ENCODE measurements around the gene METTL3. TPM values are rescaled to one million over a fixed set of nuclear protein-coding genes. Genes with fewer than 3 reads are reported as not detected.

Gene METTL3
- total and polyA plus RNA-seq, 2 of the 13 experiments (the other 11 are each of a cell fraction or from before 2014, with no cell fraction given): 123 to 130 TPM

DNA sequence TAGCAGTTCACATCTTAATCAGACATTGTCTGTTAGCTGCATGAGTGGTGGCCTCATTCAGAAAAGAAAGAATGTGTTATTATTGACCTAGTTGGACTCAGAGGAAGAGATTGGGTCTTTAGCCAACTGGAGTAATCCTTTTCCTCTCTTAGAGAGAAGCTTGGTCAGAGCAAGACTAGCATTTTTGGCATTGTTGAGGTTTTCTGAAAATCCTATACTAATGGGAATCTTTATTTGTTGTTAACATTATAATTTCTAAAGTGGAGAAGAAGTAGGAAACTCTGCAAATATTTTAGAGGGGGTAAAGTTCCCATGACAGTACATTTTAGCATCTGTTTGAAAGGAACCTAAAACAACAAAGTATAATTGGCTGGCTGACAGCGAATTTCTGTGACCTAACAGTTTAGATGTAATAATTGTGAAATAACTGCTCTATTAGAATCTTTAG, 24.5 kb downstream of the METTL3 start:
- H3K4me3 ChIP-seq (replicated peaks in 1 of 3; ENCODE audit: insufficient read depth in 1 of 3, low read depth in 2 of 3, low read length in 3 of 3): no peak overlapping the region
- H3K9me3 ChIP-seq (ENCODE audit: low read length): no peaks in the 10 kb centered on the region
- no peak for TF ChIP-seq HNRNPL (IDR thresholded peaks at IDR 0.05; ENCODE audit: low read depth, low read length)
- TF ChIP-seq NR3C1 (CRISPR knock-in tag; IDR thresholded peaks at IDR 0.05): no peak
- TF ChIP-seq SMARCE1 (IDR thresholded peaks at IDR 0.05; ENCODE audit: borderline replicate concordance): 0 out of 2 replicates have a peak, but pooled peaks have one; percentile 14
- no peak for TF ChIP-seq MAZ (IDR thresholded peaks at IDR 0.05; ENCODE audit: borderline replicate concordance, low read depth, low read length)
- TF ChIP-seq MAZ (CRISPR knock-in tag; IDR thresholded peaks at IDR 0.05; ENCODE audit: low read depth): no peak
- H3K27ac ChIP-seq (ENCODE audit: extremely low read length, insufficient read depth, low read length): no peak overlapping the region
- ChIA-PET POLR2A (no interaction called here), CTCF (ENCODE audit: low intra/inter-chr PET ratio, low total read pairs) (no interaction called here)
- no peak overlapping the region for H3K4me2 ChIP-seq (ENCODE audit: low read depth, low read length)
- no peaks in the 10 kb centered on the region for H3K4me1 ChIP-seq (ENCODE audit: insufficient read depth, low read length)
- H3K79me2 ChIP-seq (ENCODE audit: insufficient read depth, low read length): peaks cover 21% of the 10 kb centered on the region
- FAIRE-seq: no peak
- in situ Hi-C loops (cut with HindIII; ENCODE audit: extremely low pct_ligation_motif_present, low pct_unique_long_range_greater_than_20kb) (no loop called here), intact Hi-C loops (cut with micrococcal nuclease; ENCODE audit: unreplicated experiment) (no loop called here)
- H3K9ac ChIP-seq (ENCODE audit: insufficient read depth, low read depth, low read length): no peak overlapping the region
- H3K36me3 ChIP-seq (replicated peaks in 1 of 2; ENCODE audit: control insufficient read depth in 1 of 2, insufficient read depth in 2 of 2, low read length in 2 of 2): peaks cover 17 to 69% of the 10 kb centered on the region in 2 experiments
- no peak for ATAC-seq
- no peak for DNase-seq (ENCODE audit: low spot score)
- 96% methylated on average over 1 of the region's 1 CpG for WGBS (ENCODE audit: low lambda C conversion rate)
- no peaks in the 10 kb centered on the region for H3K27me3 ChIP-seq (ENCODE audit: control insufficient read depth in 1 of 2, insufficient read depth in 2 of 2, low read length in 2 of 2)
- no TSS peak for BruUV-seq (replicated peaks)
- H4K20me1 ChIP-seq (ENCODE audit: insufficient read depth, low read length): no peaks in the 10 kb centered on the region
- H2AFZ ChIP-seq (ENCODE audit: low read length): no peak overlapping the region

DNA sequence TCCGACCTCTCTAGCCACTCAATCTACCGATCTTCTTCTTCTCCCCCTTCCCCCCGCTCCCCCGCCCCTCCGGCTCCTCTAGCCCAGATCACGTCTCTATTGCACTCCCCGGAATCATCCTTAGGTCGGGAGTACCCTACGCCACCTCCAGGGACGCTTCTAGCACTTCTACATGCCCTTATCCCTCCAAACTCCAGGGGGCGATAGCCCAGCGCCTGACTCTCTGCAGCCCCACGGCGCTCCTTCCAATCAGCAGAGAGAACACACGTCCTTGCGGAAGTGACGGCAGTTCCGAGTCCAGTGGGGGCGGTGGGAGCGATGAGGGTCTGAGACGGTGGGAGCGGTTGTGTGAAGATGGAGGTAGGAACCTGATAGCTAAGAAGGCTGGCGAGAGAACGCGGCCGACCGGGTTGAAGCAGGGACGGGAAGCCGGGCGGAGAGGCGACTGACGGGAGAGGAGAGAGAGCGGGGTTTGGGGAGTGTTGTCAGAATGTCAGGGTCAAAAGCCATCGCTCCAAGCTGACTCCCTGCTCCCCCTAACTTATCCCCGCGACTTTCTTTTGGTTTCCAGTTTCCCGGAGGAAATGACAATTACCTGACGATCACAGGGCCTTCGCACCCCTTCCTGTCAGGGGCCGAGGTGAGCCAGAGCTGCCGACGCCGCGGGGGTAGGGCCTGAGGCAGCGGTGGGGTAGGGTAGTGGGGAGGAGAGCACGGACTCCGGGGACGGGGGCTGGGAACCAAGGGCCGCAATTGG, 34.0 kb downstream of the METTL3 start, which contains the start of the genes RAB2B and TOX4:
Gene RAB2B (minus strand): TSS at position 35 of the 757 bp plus-strand sequence. CDS start 87 bp downstream, outside the sequence.
Gene TOX4 (plus strand): TSS at position 271 of the 757 bp plus-strand sequence. CDS start 84 bp downstream, at position 355.
- peak; percentile 100 for DNase-seq (ENCODE audit: low spot score)
- peaks cover 7 to 30% of the 10 kb centered on the region in 2 experiments for H3K36me3 ChIP-seq (replicated peaks in 1 of 2; ENCODE audit: control insufficient read depth in 1 of 2, insufficient read depth in 2 of 2, low read length in 2 of 2)
- in situ Hi-C loops (cut with HindIII; ENCODE audit: extremely low pct_ligation_motif_present, low pct_unique_long_range_greater_than_20kb) (no loop called here), intact Hi-C loops (cut with micrococcal nuclease; ENCODE audit: unreplicated experiment) (loop anchor here (1.0 to 2.0 kb wide), 9 partner anchors 21 to 1016 kb away; partner anchors contain the start of genes CHD8, HNRNPC, METTL3 and PIP4P1)
- FAIRE-seq: peak; percentile 93
- ATAC-seq: peak; percentile 97
- peak within 1 kb of the TSS; percentile 84 for H3K4me2 ChIP-seq (ENCODE audit: low read depth, low read length)
- H3K27ac ChIP-seq (ENCODE audit: extremely low read length, insufficient read depth, low read length): peak within 1 kb of the TSS; percentile 87
- peaks cover 34% of the 10 kb centered on the region for H3K4me1 ChIP-seq (ENCODE audit: insufficient read depth, low read length)
- CTCF ChIA-PET (ENCODE audit: low intra/inter-chr PET ratio, low total read pairs): interaction anchor here (0.7 to 2.0 kb wide), 3 partner anchors 21 to 81 kb away, joined by 3 to 19 read pairs (median 12); partner anchors contain the start of gene CHD8
- H3K9me3 ChIP-seq (ENCODE audit: low read length): no peaks in the 10 kb centered on the region
- WGBS (ENCODE audit: low lambda C conversion rate): 2% methylated on average over 49 of the region's 49 CpGs
- peaks cover 52% of the 10 kb centered on the region for H3K79me2 ChIP-seq (ENCODE audit: insufficient read depth, low read length)
- no peaks in the 10 kb centered on the region for H4K20me1 ChIP-seq (ENCODE audit: insufficient read depth, low read length)
- H3K27me3 ChIP-seq (ENCODE audit: control insufficient read depth in 1 of 2, insufficient read depth in 2 of 2, low read length in 2 of 2): no peaks in the 10 kb centered on the region; a peak in 1 of 5 replicates
- peak within 1 kb of the TSS; percentile 95 for H3K9ac ChIP-seq (ENCODE audit: insufficient read depth, low read depth, low read length)
- H3K4me3 ChIP-seq (replicated peaks in 1 of 3; ENCODE audit: insufficient read depth in 1 of 3, low read depth in 2 of 3, low read length in 3 of 3): peak within 1 kb of the TSS; percentile 83 to 99 (median 87)
- peak within 1 kb of the TSS; percentile 88 for H2AFZ ChIP-seq (ENCODE audit: low read length)
- POLR2A ChIA-PET: interaction anchor here (0.5 to 5.2 kb wide), 15 partner anchors 8 to 795 kb away, joined by 3 to 47 read pairs (median 4); partner anchors contain the start of genes CHD8, METTL3 and SALL2
- BruUV-seq (replicated peaks): no TSS peak
- TF ChIP-seq SP2 (CRISPR knock-in tag; IDR thresholded peaks at IDR 0.05) (peak; percentile 82), CBFB (CRISPR knock-in tag; IDR thresholded peaks at IDR 0.05) (peak; percentile 78), JARID2 (CRISPR knock-in tag; IDR thresholded peaks at IDR 0.05; ENCODE audit: insufficient replicate concordance) (no peak), ELF3 (CRISPR knock-in tag; IDR thresholded peaks at IDR 0.05) (peak; percentile 90), RAD21 (CRISPR knock-in tag; IDR thresholded peaks at IDR 0.05) (peak; percentile 49), ZNF792 (CRISPR knock-in tag; IDR thresholded peaks at IDR 0.05) (peak; percentile 82; the same call in 1 of the 2 replicates), ZNF891 (CRISPR knock-in tag; IDR thresholded peaks at IDR 0.05) (peak; percentile 74; the same call in 1 of the 2 replicates)
- TF ChIP-seq, protein P1, sequence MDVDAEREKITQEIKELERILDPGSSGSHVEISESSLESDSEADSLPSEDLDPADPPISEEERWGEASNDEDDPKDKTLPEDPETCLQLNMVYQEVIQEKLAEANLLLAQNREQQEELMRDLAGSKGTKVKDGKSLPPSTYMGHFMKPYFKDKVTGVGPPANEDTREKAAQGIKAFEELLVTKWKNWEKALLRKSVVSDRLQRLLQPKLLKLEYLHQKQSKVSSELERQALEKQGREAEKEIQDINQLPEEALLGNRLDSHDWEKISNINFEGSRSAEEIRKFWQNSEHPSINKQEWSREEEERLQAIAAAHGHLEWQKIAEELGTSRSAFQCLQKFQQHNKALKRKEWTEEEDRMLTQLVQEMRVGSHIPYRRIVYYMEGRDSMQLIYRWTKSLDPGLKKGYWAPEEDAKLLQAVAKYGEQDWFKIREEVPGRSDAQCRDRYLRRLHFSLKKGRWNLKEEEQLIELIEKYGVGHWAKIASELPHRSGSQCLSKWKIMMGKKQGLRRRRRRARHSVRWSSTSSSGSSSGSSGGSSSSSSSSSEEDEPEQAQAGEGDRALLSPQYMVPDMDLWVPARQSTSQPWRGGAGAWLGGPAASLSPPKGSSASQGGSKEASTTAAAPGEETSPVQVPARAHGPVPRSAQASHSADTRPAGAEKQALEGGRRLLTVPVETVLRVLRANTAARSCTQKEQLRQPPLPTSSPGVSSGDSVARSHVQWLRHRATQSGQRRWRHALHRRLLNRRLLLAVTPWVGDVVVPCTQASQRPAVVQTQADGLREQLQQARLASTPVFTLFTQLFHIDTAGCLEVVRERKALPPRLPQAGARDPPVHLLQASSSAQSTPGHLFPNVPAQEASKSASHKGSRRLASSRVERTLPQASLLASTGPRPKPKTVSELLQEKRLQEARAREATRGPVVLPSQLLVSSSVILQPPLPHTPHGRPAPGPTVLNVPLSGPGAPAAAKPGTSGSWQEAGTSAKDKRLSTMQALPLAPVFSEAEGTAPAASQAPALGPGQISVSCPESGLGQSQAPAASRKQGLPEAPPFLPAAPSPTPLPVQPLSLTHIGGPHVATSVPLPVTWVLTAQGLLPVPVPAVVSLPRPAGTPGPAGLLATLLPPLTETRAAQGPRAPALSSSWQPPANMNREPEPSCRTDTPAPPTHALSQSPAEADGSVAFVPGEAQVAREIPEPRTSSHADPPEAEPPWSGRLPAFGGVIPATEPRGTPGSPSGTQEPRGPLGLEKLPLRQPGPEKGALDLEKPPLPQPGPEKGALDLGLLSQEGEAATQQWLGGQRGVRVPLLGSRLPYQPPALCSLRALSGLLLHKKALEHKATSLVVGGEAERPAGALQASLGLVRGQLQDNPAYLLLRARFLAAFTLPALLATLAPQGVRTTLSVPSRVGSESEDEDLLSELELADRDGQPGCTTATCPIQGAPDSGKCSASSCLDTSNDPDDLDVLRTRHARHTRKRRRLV (CRISPR knock-in tag; IDR thresholded peaks at IDR 0.05): no peak
